ENCODE results near the gene FRS3.
"Not testable (repeated sequence)": the region's sequence is repeated elsewhere in the genome, so short reads cannot be mapped to it uniquely, and the experiment has no call there.

Gene FRS3

GRCh38 chr6:41767112-41767833 is 12.4 kb downstream of the FRS3 start:
- DNase-seq: no peak

GRCh38 chr6:41766043-41766664 is 13.5 kb downstream of the FRS3 start:
- DNase-seq: not testable (repeated sequence)

GRCh38 chr6:41763470-41763869 is 16.2 kb downstream of the FRS3 start:
- DNase-seq: no peak

GRCh38 chr6:41759905-41760579 is 19.7 kb downstream of the FRS3 start:
- no peak for DNase-seq

GRCh38 chr6:41759106-41759904 is 20.4 kb downstream of the FRS3 start:
- no peak for DNase-seq

- DNase-seq: no peak
Observed at GRCh38 chr6:41758641-41759035, 21.1 kb downstream of the FRS3 start.

- no peak for DNase-seq
Observed at GRCh38 chr6:41757931-41758640, 21.6 kb downstream of the FRS3 start.

GRCh38 chr6:41757271-41757670 is 22.4 kb downstream of the FRS3 start:
- no peak for DNase-seq

GRCh38 chr6:41756354-41756753 is 23.3 kb downstream of the FRS3 start:
- no peak for DNase-seq

GRCh38 chr6:41755895-41756294 is 23.8 kb downstream of the FRS3 start:
- DNase-seq: no peak

- DNase-seq: no peak
Observed at GRCh38 chr6:41750374-41750773, 29.3 kb downstream of the FRS3 start.

- no peak for DNase-seq
Observed at GRCh38 chr6:41748542-41748941, 31.2 kb downstream of the FRS3 start.

GRCh38 chr6:41748102-41748477 is 31.6 kb downstream of the FRS3 start:
- no peak for DNase-seq

GRCh38 chr6:41747256-41748101 is 32.2 kb downstream of the FRS3 start, which contains the start of gene PGC:
TSS of gene PGC (minus strand) at chr6:41747397. CDS start at chr6:41747334, 63 bp downstream.
- DNase-seq: no peak

GRCh38 chr6:41746107-41746506 is 33.6 kb downstream of the FRS3 start:
- no peak for DNase-seq

GRCh38 chr6:41744236-41744787 is 35.4 kb downstream of the FRS3 start:
- no peak for DNase-seq

- no peak for DNase-seq
Observed at GRCh38 chr6:41743406-41744235, 36.1 kb downstream of the FRS3 start.

- DNase-seq: no peak
Observed at GRCh38 chr6:41741625-41742490, 37.8 kb downstream of the FRS3 start.
